Common myeloid progenitor, CD34-positive (primary cell): ENCODE results near the gene XPOT.
A peak's percentile ranks its signal among the peaks of the same experiment; 100 is the strongest.

Experiments
- CTCF ChIA-PET: fragments of 350-600 bp; sonication (Branson Sonifier 250); formaldehyde crosslinking; loops from one replicate; lab custom pipeline; 2021; ENCODE audit warnings: antibody characterized with exemption; lab: Charles Lee
- POLR2A ChIA-PET: fragments of 350-600 bp; sonication (Branson Sonifier 250); formaldehyde crosslinking; loops from one replicate; lab custom pipeline; 2021; ENCODE audit warnings: antibody characterized with exemption; lab: Charles Lee
- DNase-seq, 3 donors: peaks; one replicate each; pipeline versions ENCODE4 v3.0.0 to v3.0.0-alpha.2; 2013
- H3K27ac ChIP-seq, 2 experiments: 1 replicate in 1 of 2; 2 replicates in 1 of 2; pipeline ENCODE4 v1.7.0; 2013; ENCODE audit warnings: inconsistent platforms in 2 of 2, low read length in 2 of 2, mild to moderate bottlenecking in 2 of 2, low read depth in 1 of 2, moderate library complexity in 1 of 2; ENCODE audit not compliant: severe bottlenecking in 2 of 2, insufficient read depth in 1 of 2, poor library complexity in 1 of 2
- H3K27me3 ChIP-seq, 5 experiments: replicated peaks in 2 of 5; 1 replicate in 3 of 5; 2 replicates in 2 of 5; pipeline versions ENCODE4 v1.6.1 to v1.7.0; 2013; ENCODE audit warnings: low read length in 4 of 5, mild to moderate bottlenecking in 2 of 5, moderate library complexity in 2 of 5, inconsistent platforms in 1 of 5; ENCODE audit not compliant: insufficient read depth in 5 of 5, control insufficient read depth in 4 of 5
- H3K36me3 ChIP-seq, 4 experiments: 1 replicate in 2 of 4; 2 replicates in 2 of 4; pipeline versions ENCODE4 v1.6.1 to v1.7.0; 2013; ENCODE audit warnings: low read length in 3 of 4, control low read depth in 1 of 4, mild to moderate bottlenecking in 1 of 4; ENCODE audit not compliant: control insufficient read depth in 4 of 4, insufficient read depth in 4 of 4
- H3K4me1 ChIP-seq, 4 experiments: 1 replicate in 3 of 4; 2 replicates in 1 of 4; pipeline versions ENCODE4 v1.6.1 to v1.7.1; 2013; ENCODE audit warnings: low read length in 3 of 4, mild to moderate bottlenecking in 3 of 4, control low read depth in 1 of 4, inconsistent platforms in 1 of 4, moderate library complexity in 1 of 4; ENCODE audit not compliant: control insufficient read depth in 4 of 4, insufficient read depth in 4 of 4; ENCODE audit errors: control extremely low read depth in 1 of 4
- H3K4me3 ChIP-seq, 7 experiments: 1 replicate in 4 of 7; 2 replicates in 3 of 7; pipeline versions ENCODE4 v1.5.1 to v1.7.0; 2013; ENCODE audit warnings: mild to moderate bottlenecking in 7 of 7, low read length in 6 of 7, moderate library complexity in 6 of 7, inconsistent platforms in 2 of 7, low read depth in 2 of 7, control low read depth in 1 of 7; ENCODE audit not compliant: insufficient read depth in 4 of 7, control insufficient read depth in 1 of 7; ENCODE audit errors: extremely low read depth in 1 of 7
- H3K9me3 ChIP-seq, 5 experiments: 1 replicate in 4 of 5; 2 replicates in 1 of 5; pipeline versions ENCODE4 v1.6.1 to v1.7.1; 2013; ENCODE audit warnings: low read length in 4 of 5, mild to moderate bottlenecking in 2 of 5, inconsistent platforms in 1 of 5, low read depth in 1 of 5, moderate library complexity in 1 of 5; ENCODE audit not compliant: control insufficient read depth in 4 of 5, insufficient read depth in 2 of 5; ENCODE audit errors: control extremely low read depth in 1 of 5
- WGBS: methylation state at CpG from one replicate; pipeline ENCODE4 v1.1.5; 2013; ENCODE audit not compliant: insufficient coverage; 5-methylcytosine and 5-hydroxymethylcytosine counted together

The XPOT gene

DNA sequence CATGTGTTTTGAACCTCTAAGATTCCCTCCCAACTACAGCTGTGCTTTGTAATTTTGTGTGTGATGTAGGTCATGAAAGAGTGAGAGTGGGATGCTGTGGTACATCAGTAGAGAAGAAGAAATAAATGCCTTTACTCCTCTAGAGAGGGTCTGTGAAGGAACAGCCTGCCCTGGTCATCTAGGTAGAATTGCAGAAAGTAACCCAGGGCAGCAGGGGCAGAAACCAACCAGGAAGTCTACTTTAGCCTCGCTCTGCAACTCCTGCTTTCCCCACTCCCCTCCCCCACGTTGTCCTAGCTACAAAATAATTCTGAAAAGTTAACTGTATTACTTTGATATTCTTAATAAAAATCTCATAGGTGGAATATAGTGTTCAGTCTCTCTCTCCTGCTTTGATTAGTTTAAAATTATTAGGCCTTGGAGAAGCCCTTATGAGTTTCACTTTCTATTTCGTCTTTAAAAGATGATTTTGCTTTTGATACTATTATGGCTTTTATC is 55.3 kb downstream of the XPOT start:
- H3K36me3 ChIP-seq = peaks cover 6 to 27% (median 13%) of the 10 kb centered on the region in 4 experiments
- no peaks in the 10 kb centered on the region for H3K9me3 ChIP-seq
- H3K27ac ChIP-seq = peak overlapping the region; percentile 66 to 84
- ChIA-PET CTCF (interaction anchor here (0.7 to 1.1 kb wide), 2 partner anchors 11 to 12 kb away, joined by 3 read pairs; no protein-coding TSS in a partner anchor), POLR2A (no interaction called here)
- DNase-seq = peak in 2 of 3 donors; percentile 25 to 33
- no CpG with 5 or more reads among the region's 3 CpGs for WGBS
- no peaks in the 10 kb centered on the region for H3K27me3 ChIP-seq
- H3K4me1 ChIP-seq = peaks cover 17 to 29% (median 23%) of the 10 kb centered on the region in 4 experiments
- peak overlapping the region in 6 of 7 experiments; percentile 47 to 73 (median 62) for H3K4me3 ChIP-seq

DNA sequence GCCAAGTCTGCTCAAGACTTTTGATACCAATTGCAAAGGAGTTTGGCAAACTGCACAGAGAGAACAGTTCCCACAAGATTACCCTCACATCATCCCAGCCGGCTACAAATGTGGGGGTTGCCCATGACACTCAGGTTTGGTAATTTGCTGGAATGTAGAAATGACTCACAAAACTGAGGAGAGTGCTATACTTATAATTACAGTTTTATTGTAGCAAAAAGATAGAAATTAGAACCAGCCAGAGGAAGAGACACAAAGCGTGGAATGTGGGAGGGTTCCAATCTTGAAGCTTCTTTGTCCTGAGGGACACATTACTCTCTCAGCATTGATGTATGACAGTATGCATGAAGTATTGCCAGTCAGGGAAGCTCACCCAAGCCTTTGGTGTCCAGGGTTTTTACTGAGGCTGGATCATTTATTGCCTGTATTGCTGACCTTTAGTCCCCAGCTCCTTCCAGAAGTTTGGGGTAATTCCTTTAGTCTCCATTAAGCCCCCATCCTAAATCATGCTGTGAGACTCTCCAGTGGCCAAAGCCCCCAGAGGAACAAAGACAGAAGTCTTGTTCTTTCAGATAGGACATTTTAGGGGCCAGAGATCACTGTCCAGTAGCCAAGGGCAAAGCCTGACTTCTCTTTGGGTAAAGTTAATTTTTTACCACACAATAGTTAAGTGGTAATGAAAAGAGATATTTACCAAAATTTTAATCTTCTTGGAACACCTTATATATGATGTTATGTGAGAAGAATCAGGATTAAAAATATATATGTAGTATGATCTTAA is 57.6 kb downstream of the XPOT start:
- H3K27ac ChIP-seq = no peak overlapping the region
- CTCF ChIA-PET = no interaction called here
- H3K4me1 ChIP-seq = peaks cover 16 to 25% (median 18%) of the 10 kb centered on the region in 4 experiments
- no peaks in the 10 kb centered on the region for H3K9me3 ChIP-seq
- no peak for DNase-seq
- POLR2A ChIA-PET = no interaction called here
- WGBS = 100% methylated on average over 1 of the region's 2 CpGs
- H3K36me3 ChIP-seq = peaks cover 9 to 36% (median 20%) of the 10 kb centered on the region in 4 experiments
- no peak overlapping the region for H3K4me3 ChIP-seq
- H3K27me3 ChIP-seq = no peaks in the 10 kb centered on the region

DNA sequence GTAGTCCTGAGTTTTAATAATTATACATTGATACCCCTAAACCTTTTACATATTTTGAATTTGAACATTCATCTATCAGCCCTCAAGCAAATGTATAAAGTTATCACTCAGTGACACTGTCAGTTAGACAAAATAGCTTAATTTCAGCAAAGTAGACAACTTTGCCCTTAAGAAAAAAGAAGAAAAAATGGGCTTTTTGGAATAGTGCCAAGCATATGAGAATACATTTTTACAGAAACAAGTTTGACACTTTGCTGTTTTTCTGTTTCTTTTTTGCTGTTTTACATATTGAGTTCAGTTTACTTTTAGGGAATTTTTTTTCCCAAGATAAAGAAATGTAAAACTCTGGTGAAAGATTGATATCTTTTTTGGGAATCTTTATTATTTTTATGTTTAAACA is 62.0 kb downstream of the XPOT start:
- DNase-seq = peak in 1 of 3 donors; percentile 15
- no peaks in the 10 kb centered on the region for H3K27me3 ChIP-seq
- no peak overlapping the region for H3K27ac ChIP-seq
- POLR2A ChIA-PET = no interaction called here
- H3K4me3 ChIP-seq = no peak overlapping the region
- no peaks in the 10 kb centered on the region for H3K9me3 ChIP-seq
- CTCF ChIA-PET = no interaction called here
- no peaks in the 10 kb centered on the region for H3K4me1 ChIP-seq
- peaks cover 15 to 58% (median 46%) of the 10 kb centered on the region in 4 experiments for H3K36me3 ChIP-seq

DNA sequence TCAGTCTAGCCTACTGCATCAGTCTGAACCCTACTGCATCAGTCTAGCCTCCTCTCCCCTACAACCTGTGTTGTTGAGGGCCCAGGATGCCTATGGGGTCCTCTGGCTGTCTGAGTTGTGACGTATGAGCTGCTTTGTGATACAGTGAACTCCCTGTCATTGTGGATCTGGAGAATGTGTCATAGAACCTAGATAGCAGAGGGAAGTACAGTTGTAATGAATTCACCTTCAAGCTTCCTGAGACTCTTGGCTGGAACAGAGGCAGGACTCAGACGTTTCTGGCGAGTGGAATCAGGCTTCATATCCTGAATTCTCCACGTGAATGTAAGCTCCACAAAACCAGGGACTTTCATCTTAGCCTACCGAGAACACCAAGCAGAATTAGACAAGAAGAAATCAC is 64.8 kb downstream of the XPOT start:
- Histone ChIP-seq H3K27ac (no peak overlapping the region), H3K4me1 (no peaks in the 10 kb centered on the region), H3K36me3 (peaks cover 9 to 71% (median 44%) of the 10 kb centered on the region in 4 experiments), H3K27me3 (no peaks in the 10 kb centered on the region), H3K9me3 (no peaks in the 10 kb centered on the region), H3K4me3 (no peak overlapping the region)
- no peak for DNase-seq
- ChIA-PET POLR2A (interaction anchor here (0.7 kb wide), 1 partner anchor 142 kb away, joined by 3 read pairs; the partner anchor contains the start of gene RASSF3), CTCF (interaction anchor here (0.9 to 1.0 kb wide), 3 partner anchors 12 to 230 kb away, joined by 3 read pairs; no protein-coding TSS in a partner anchor)
- 94% methylated on average over 5 of the region's 5 CpGs for WGBS

DNA sequence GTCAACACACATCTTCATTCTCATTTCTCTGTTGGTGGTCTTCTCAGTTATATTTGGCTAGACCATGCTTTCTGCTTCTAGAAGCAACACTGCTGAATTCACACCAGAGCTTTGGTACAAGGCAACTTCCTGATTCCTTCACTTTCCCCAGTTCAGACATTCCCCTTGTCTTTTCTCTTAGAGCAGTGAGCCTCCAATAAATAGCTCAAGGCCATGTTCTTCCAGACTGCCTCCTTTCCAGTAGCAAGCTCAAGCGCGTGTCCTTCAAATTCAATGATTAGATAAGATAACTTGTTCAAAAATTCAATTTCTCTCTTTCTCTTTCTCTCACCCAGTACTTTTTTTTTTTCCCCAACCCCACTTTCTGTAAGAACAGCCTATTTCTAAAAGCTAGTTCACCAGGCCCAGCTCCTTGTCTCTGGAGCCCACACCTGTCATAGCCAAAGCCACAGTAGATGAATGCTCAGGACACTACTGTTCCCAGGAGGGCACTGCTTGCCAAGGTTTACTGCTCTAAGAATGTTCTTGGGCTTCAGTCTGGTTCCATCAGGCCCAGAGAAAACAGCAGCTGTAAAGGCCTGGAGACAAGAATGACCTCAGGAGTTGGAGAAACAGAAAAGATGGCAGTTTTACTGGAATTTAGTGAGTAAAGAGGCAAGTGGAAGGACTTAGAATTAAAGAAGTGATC is 65.4 kb downstream of the XPOT start:
- Histone ChIP-seq H3K4me1 (no peaks in the 10 kb centered on the region), H3K27me3 (no peaks in the 10 kb centered on the region), H3K36me3 (peaks cover 9 to 72% (median 46%) of the 10 kb centered on the region in 4 experiments), H3K27ac (no peak overlapping the region), H3K4me3 (no peak overlapping the region), H3K9me3 (no peaks in the 10 kb centered on the region)
- WGBS = 96% methylated on average over 2 of the region's 2 CpGs
- CTCF ChIA-PET = interaction anchor here (1.0 to 1.1 kb wide), 3 partner anchors 10 to 230 kb away, joined by 3 read pairs; no protein-coding TSS in a partner anchor
- POLR2A ChIA-PET = interaction anchor here (0.7 kb wide), 1 partner anchor 141 kb away, joined by 3 read pairs; the partner anchor contains the start of gene RASSF3
- DNase-seq = no peak

DNA sequence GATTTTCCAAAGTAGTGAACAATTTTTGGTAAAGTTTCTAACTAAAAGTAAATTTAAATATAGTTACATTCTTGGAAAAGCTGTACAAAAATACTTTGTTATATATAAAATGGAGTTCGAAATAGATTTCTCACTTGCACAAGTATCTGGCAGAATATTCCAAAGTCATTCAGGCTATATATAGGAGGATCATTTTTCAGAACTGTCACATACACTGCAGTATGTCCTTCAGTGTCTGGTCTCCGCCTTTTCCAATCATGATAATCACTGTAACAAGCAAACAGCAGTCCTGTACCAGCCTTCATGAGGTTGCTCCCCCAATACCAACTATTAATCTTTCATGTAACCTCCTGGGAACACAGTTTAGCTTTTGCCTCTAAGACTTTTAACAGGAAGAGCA is 66.3 kb downstream of the XPOT start:
- H3K4me1 ChIP-seq = no peaks in the 10 kb centered on the region
- peaks cover 14 to 74% (median 49%) of the 10 kb centered on the region in 4 experiments for H3K36me3 ChIP-seq
- DNase-seq = no peak
- CTCF ChIA-PET = interaction anchor here (1.1 to 2.3 kb wide), 2 partner anchors 10 to 17 kb away, joined by 3 to 6 read pairs; no protein-coding TSS in a partner anchor
- no peak overlapping the region for H3K27ac ChIP-seq
- H3K4me3 ChIP-seq = no peak overlapping the region
- 86% methylated on average over 1 of the region's 2 CpGs for WGBS
- peaks cover 0 to 4% (median 2%) of the 10 kb centered on the region in 5 experiments for H3K9me3 ChIP-seq
- POLR2A ChIA-PET = no interaction called here
- no peaks in the 10 kb centered on the region for H3K27me3 ChIP-seq
